Keratinocyte (primary cell): ENCODE data around the gene LRP3. TPM values are rescaled to one million over a fixed set of nuclear protein-coding genes. Genes with fewer than 3 reads are reported as not detected.

Experiments
- DNase-seq: peaks from one replicate; pipeline ENCODE4 v3.0.0-alpha.2; 2011; ENCODE audit warnings: low read depth, missing footprints, low spot score
- FAIRE-seq: peaks from 2 replicates; lab custom pipeline; 2011; peaks lifted over from hg19 to GRCh38; lab: Jason Lieb, UNC
- H2AFZ ChIP-seq: 2 replicates; pipeline ENCODE4 v1.6.0; 2012; ENCODE audit warnings: low read length, control low read depth, inconsistent platforms; ENCODE audit not compliant: control insufficient read depth
- H3K27ac ChIP-seq: 2 replicates; pipeline ENCODE4 v1.5.1; 2011; ENCODE audit warnings: low read length; ENCODE audit not compliant: control insufficient read depth, insufficient read depth
- H3K27me3 ChIP-seq: 3 replicates; pipeline ENCODE4 v1.6.0; 2011; ENCODE audit warnings: low read length; ENCODE audit not compliant: control insufficient read depth, insufficient read depth; ENCODE audit errors: extremely low read depth
- H3K36me3 ChIP-seq, 2 experiments: 2 replicates in 1 of 2; 3 replicates in 1 of 2; pipeline ENCODE4 v1.5.1; 2011; ENCODE audit warnings: low read length in 2 of 2, mild to moderate bottlenecking in 1 of 2; ENCODE audit not compliant: control insufficient read depth in 2 of 2, insufficient read depth in 2 of 2; ENCODE audit errors: extremely low read depth in 1 of 2
- H3K4me1 ChIP-seq: 3 replicates; pipeline ENCODE4 v1.5.1; 2011; ENCODE audit warnings: low read length; ENCODE audit not compliant: control insufficient read depth, insufficient read depth; ENCODE audit errors: extremely low read depth
- H3K4me2 ChIP-seq: 3 replicates; pipeline ENCODE4 v1.6.0; 2011; ENCODE audit warnings: low read depth, low read length; ENCODE audit not compliant: control insufficient read depth, insufficient read depth; ENCODE audit errors: extremely low read depth
- H3K4me3 ChIP-seq, 3 experiments: fragments of 200-600 bp in 1 of 3; sonication (generic) in 1 of 3; 2 replicates in 2 of 3; 3 replicates in 1 of 3; pipeline ENCODE4 v1.5.1; 2011 to 2016; ENCODE audit warnings: low read length in 3 of 3, mild to moderate bottlenecking in 3 of 3, control low read depth in 2 of 3, inconsistent platforms in 1 of 3, low read depth in 1 of 3, mixed read lengths in 1 of 3, mixed run types in 1 of 3, moderate library complexity in 1 of 3; ENCODE audit not compliant: control insufficient read depth in 2 of 3, insufficient read depth in 2 of 3; ENCODE audit errors: extremely low read depth in 1 of 3
- H3K79me2 ChIP-seq: 2 replicates; pipeline ENCODE4 v1.6.0; 2012; ENCODE audit warnings: low read length; ENCODE audit not compliant: control insufficient read depth, insufficient read depth
- H3K9ac ChIP-seq: 3 replicates; pipeline ENCODE4 v1.6.0; 2011; ENCODE audit warnings: low read length; ENCODE audit not compliant: control insufficient read depth, insufficient read depth; ENCODE audit errors: extremely low read depth
- H3K9me1 ChIP-seq: 3 replicates; pipeline ENCODE4 v1.6.0; 2011; ENCODE audit warnings: low read length; ENCODE audit not compliant: control insufficient read depth, insufficient read depth; ENCODE audit errors: extremely low read depth
- H3K9me3 ChIP-seq: 2 replicates; pipeline ENCODE4 v1.5.1; 2012; ENCODE audit warnings: low read depth, low read length; ENCODE audit not compliant: control insufficient read depth
- H4K20me1 ChIP-seq: 3 replicates; pipeline ENCODE4 v1.6.0; 2011; ENCODE audit warnings: low read length; ENCODE audit not compliant: control insufficient read depth, insufficient read depth; ENCODE audit errors: extremely low read depth
- CTCF ChIP-seq, 3 experiments: IDR thresholded peaks in 1 of 3; conservative IDR thresholded peaks in 1 of 3; optimal IDR thresholded peaks in 1 of 3; 2 replicates in 2 of 3; 3 replicates in 1 of 3; pipeline versions ENCODE3 to v1.5.1; 2011; ENCODE audit warnings: low read length in 3 of 3, mild to moderate bottlenecking in 3 of 3, moderate library complexity in 2 of 3, control low read depth in 1 of 3, inconsistent platforms in 1 of 3; ENCODE audit not compliant: insufficient read depth in 2 of 3; ENCODE audit errors: extremely low read depth in 1 of 3
- EZH2 ChIP-seq: IDR thresholded peaks from one replicate; pipeline ENCODE4 v1.6.1; 2012; ENCODE audit warnings: inconsistent platforms, mild to moderate bottlenecking, low read length, moderate library complexity
- dilution Hi-C: fragments of 300-500 bp; cut with MboI; formaldehyde crosslinking; loops from one replicate; pipeline ENCODE4 v1.7.0; 2020; ENCODE audit warnings: low sequenced_read_pairs; ENCODE audit not compliant: extremely low pct_ligation_motif_present
- polyA minus RNA-seq, 3 experiments: library from RNA; depleted of rRNA, polyadenylated mRNA; stranded (reverse); fragments of >200 nt; gene quantifications; 1 replicate in 1 of 3; 2 replicates in 1 of 3; 3 replicates in 1 of 3; pipeline ENCODE4 v1.2.3, GENCODE V29; 2011
- polyA plus RNA-seq, 5 experiments: library from polyadenylated mRNA; depleted of rRNA in 3 of 5; stranded (reverse) in 3 of 5; stranded (forward) in 1 of 5; unstranded in 1 of 5; fragments of >200 nt; gene quantifications; 1 replicate in 1 of 5; 2 replicates in 3 of 5; 3 replicates in 1 of 5; pipeline versions ENCODE4 v1.2.1 to v1.2.3, GENCODE V29; 2011 to 2012; ENCODE audit warnings: missing spikeins in 2 of 5, low read depth in 1 of 5, low replicate concordance in 1 of 5

Gene LRP3
- 2.5 to 12.7 TPM (median 5.0 TPM) in 3 replicates for polyA plus RNA-seq
- 0.40 TPM for polyA plus RNA-seq (2011; ENCODE audit: low read depth)
- 4.2 and 12.5 TPM in 2 replicates for polyA plus RNA-seq (2011; cell fraction: cytosol; rRNA removed)
- polyA plus RNA-seq (2011; cell fraction: nucleus; rRNA removed): 6.3 and 7.6 TPM in 2 replicates
- 3.4 and 9.8 TPM in 2 replicates for polyA plus RNA-seq (2012; ENCODE audit: low replicate concordance)
- 5.2 to 11.3 TPM (median 7.7 TPM) in 3 replicates for polyA minus RNA-seq
- polyA minus RNA-seq (2011; cell fraction: cytosol; rRNA and poly(A)+ RNA removed): 16.7 TPM
- 9.0 and 13.6 TPM in 2 replicates for polyA minus RNA-seq (2011; cell fraction: nucleus; rRNA and poly(A)+ RNA removed)

GRCh38 chr19:33193865-33194362 is at the start of gene LRP3:
Gene LRP3, plus strand, starts transcription at chr19:33194330. Its CDS starts 456 bp downstream, at chr19:33194786.
- dilution Hi-C loops: no loop called here
- H3K27ac ChIP-seq: no peak within 1 kb of the TSS

GRCh38 chr19:33146209-33146608 is 47.9 kb upstream of the LRP3 start:
- no peaks in the 10 kb centered on the region for H3K4me1 ChIP-seq
- DNase-seq (no peak), FAIRE-seq (no peak)
- no peaks in the 10 kb centered on the region for H3K36me3 ChIP-seq
- H2AFZ ChIP-seq: no peak overlapping the region
- H3K4me2 ChIP-seq: no peak overlapping the region
- no peaks in the 10 kb centered on the region for H3K9me3 ChIP-seq
- dilution Hi-C loops: no loop called here
- no peak for TF ChIP-seq EZH2
- no peak for TF ChIP-seq CTCF (optimal IDR thresholded peaks at IDR 0.05 in 1 of 3, IDR thresholded peaks at IDR 0.05 in 1 of 3, conservative IDR thresholded peaks at IDR 0.05 in 1 of 3; ENCODE audit: extremely low read depth in 1 of 3, insufficient read depth in 2 of 3, low read length in 3 of 3)
- no peak overlapping the region for H3K27ac ChIP-seq
- no peak overlapping the region for H3K4me3 ChIP-seq
- H4K20me1 ChIP-seq: no peaks in the 10 kb centered on the region
- H3K9ac ChIP-seq: no peak overlapping the region
- no peaks in the 10 kb centered on the region for H3K27me3 ChIP-seq
- no peaks in the 10 kb centered on the region for H3K79me2 ChIP-seq
- H3K9me1 ChIP-seq: no peaks in the 10 kb centered on the region

More at GRCh38 chr19:33193865-33194362, at the start of gene LRP3:
- DNase-seq (no peak), FAIRE-seq (no peak)
- peak within 1 kb of the TSS in 2 of 3 experiments; percentile 46 to 51 for H3K4me3 ChIP-seq
- H3K9me3 ChIP-seq: no peaks in the 10 kb centered on the region
- TF ChIP-seq EZH2: no peak
- no peak for TF ChIP-seq CTCF (optimal IDR thresholded peaks at IDR 0.05 in 1 of 3, IDR thresholded peaks at IDR 0.05 in 1 of 3, conservative IDR thresholded peaks at IDR 0.05 in 1 of 3; ENCODE audit: extremely low read depth in 1 of 3, insufficient read depth in 2 of 3, low read length in 3 of 3)
- no peaks in the 10 kb centered on the region for H3K79me2 ChIP-seq
- peaks cover 14% of the 10 kb centered on the region for H3K27me3 ChIP-seq
- no peak within 1 kb of the TSS for H2AFZ ChIP-seq
- peaks cover 3% of the 10 kb centered on the region for H3K4me1 ChIP-seq
- no peaks in the 10 kb centered on the region for H4K20me1 ChIP-seq
- H3K9ac ChIP-seq: peak within 1 kb of the TSS; percentile 37
- H3K9me1 ChIP-seq: no peaks in the 10 kb centered on the region
- H3K36me3 ChIP-seq: peaks cover 0 to 5% of the 10 kb centered on the region in 2 experiments
- H3K4me2 ChIP-seq: peak within 1 kb of the TSS; percentile 60
